ENCODE data around the gene PTK7.

PTK7 gene

GRCh38 chr6:43032326-43032725 is 43.8 kb upstream of the PTK7 start:
- Histone ChIP-seq H4K20me1 (ENCODE audit: low read depth, low read length) (no peaks in the 10 kb centered on the region), H3K79me2 (ENCODE audit: insufficient read depth, low read length) (no peaks in the 10 kb centered on the region)
- no peak for TF ChIP-seq EZH2phosphoT487 (conservative IDR thresholded peaks at IDR 0.05; ENCODE audit: low read length)

GRCh38 chr6:43033496-43034189 is 42.5 kb upstream of the PTK7 start:
- H3K4me3 ChIP-seq (ENCODE audit: insufficient read depth, low read length, poor library complexity, severe bottlenecking), result no peak overlapping the region

More at GRCh38 chr6:43032326-43032725, 43.8 kb upstream of the PTK7 start:
- Histone ChIP-seq H3K36me3 (ENCODE audit: low read length) (peaks cover 21% of the 10 kb centered on the region), H3K4me2 (ENCODE audit: low read depth, low read length, poor library complexity, severe bottlenecking) (no peak overlapping the region), H3F3A (ENCODE audit: insufficient read depth) (peaks cover 6% of the 10 kb centered on the region; the same call in 1 of the 2 replicates), H3K9ac (ENCODE audit: low read length) (no peak overlapping the region), H2AFZ (ENCODE audit: low read depth, low read length, severe bottlenecking) (no peak overlapping the region), H3K9me3 (ENCODE audit: insufficient read depth, low read length) (no peaks in the 10 kb centered on the region), H3K4me3 (ENCODE audit: insufficient read depth, low read length, poor library complexity, severe bottlenecking) (no peak overlapping the region), H3K9me2 (replicated peaks; ENCODE audit: insufficient read depth, low read length) (no peaks in the 10 kb centered on the region), H3K27me3 (ENCODE audit: low read length) (no peaks in the 10 kb centered on the region), H3K27ac (ENCODE audit: low read depth, low read length) (no peak overlapping the region)

GRCh38 chr6:43034190-43034525 is 42.0 kb upstream of the PTK7 start:
- Histone ChIP-seq H3K4me2 (ENCODE audit: low read depth, low read length, poor library complexity, severe bottlenecking) (no peak overlapping the region), H3K9ac (ENCODE audit: low read length) (no peak overlapping the region), H3K79me2 (ENCODE audit: insufficient read depth, low read length) (no peaks in the 10 kb centered on the region), H3K27ac (ENCODE audit: low read depth, low read length) (no peak overlapping the region), H3K36me3 (ENCODE audit: low read length) (peaks cover 11% of the 10 kb centered on the region), H3F3A (ENCODE audit: insufficient read depth) (peaks cover 6% of the 10 kb centered on the region; the same call in 1 of the 2 replicates), H2AFZ (ENCODE audit: low read depth, low read length, severe bottlenecking) (no peak overlapping the region), H3K4me3 (ENCODE audit: insufficient read depth, low read length, poor library complexity, severe bottlenecking) (no peak overlapping the region), H4K20me1 (ENCODE audit: low read depth, low read length) (no peaks in the 10 kb centered on the region), H3K9me2 (replicated peaks; ENCODE audit: insufficient read depth, low read length) (no peaks in the 10 kb centered on the region), H3K27me3 (ENCODE audit: low read length) (no peaks in the 10 kb centered on the region), H3K9me3 (ENCODE audit: insufficient read depth, low read length) (no peaks in the 10 kb centered on the region)
- no peak for TF ChIP-seq EZH2phosphoT487 (conservative IDR thresholded peaks at IDR 0.05; ENCODE audit: low read length)
- no peak for TF ChIP-seq CTCF (IDR thresholded peaks at IDR 0.05; ENCODE audit: insufficient read depth, low read length, poor library complexity, severe bottlenecking)

More at GRCh38 chr6:43033496-43034189, 42.5 kb upstream of the PTK7 start:
- Histone ChIP-seq H3K9ac (ENCODE audit: low read length) (no peak overlapping the region), H3K27ac (ENCODE audit: low read depth, low read length) (no peak overlapping the region), H3K9me3 (ENCODE audit: insufficient read depth, low read length) (no peaks in the 10 kb centered on the region), H2AFZ (ENCODE audit: low read depth, low read length, severe bottlenecking) (no peak overlapping the region), H3K27me3 (ENCODE audit: low read length) (no peaks in the 10 kb centered on the region), H3K36me3 (ENCODE audit: low read length) (peaks cover 16% of the 10 kb centered on the region), H3F3A (ENCODE audit: insufficient read depth) (peaks cover 6% of the 10 kb centered on the region; the same call in 1 of the 2 replicates), H3K79me2 (ENCODE audit: insufficient read depth, low read length) (no peaks in the 10 kb centered on the region), H3K4me2 (ENCODE audit: low read depth, low read length, poor library complexity, severe bottlenecking) (no peak overlapping the region), H4K20me1 (ENCODE audit: low read depth, low read length) (no peaks in the 10 kb centered on the region), H3K9me2 (replicated peaks; ENCODE audit: insufficient read depth, low read length) (no peaks in the 10 kb centered on the region)
- TF ChIP-seq CTCF (IDR thresholded peaks at IDR 0.05; ENCODE audit: insufficient read depth, low read length, poor library complexity, severe bottlenecking) (no peak), EZH2phosphoT487 (conservative IDR thresholded peaks at IDR 0.05; ENCODE audit: low read length) (no peak)

GRCh38 chr6:43035495-43036194 is 40.5 kb upstream of the PTK7 start:
- H2AFZ ChIP-seq (ENCODE audit: low read depth, low read length, severe bottlenecking), result no peak overlapping the region
- no peak overlapping the region for H3K4me3 ChIP-seq (ENCODE audit: insufficient read depth, low read length, poor library complexity, severe bottlenecking)
- H3K36me3 ChIP-seq (ENCODE audit: low read length), result peaks cover 4% of the 10 kb centered on the region; the same call in 1 of the 2 replicates
- H3K27me3 ChIP-seq (ENCODE audit: low read length), result no peaks in the 10 kb centered on the region
- H4K20me1 ChIP-seq (ENCODE audit: low read depth, low read length), result no peaks in the 10 kb centered on the region
- H3F3A ChIP-seq (ENCODE audit: insufficient read depth), result peaks cover 6% of the 10 kb centered on the region; the same call in 1 of the 2 replicates
- no peak overlapping the region for H3K9ac ChIP-seq (ENCODE audit: low read length)
- H3K4me2 ChIP-seq (ENCODE audit: low read depth, low read length, poor library complexity, severe bottlenecking), result no peak overlapping the region
- H3K27ac ChIP-seq (ENCODE audit: low read depth, low read length), result no peak overlapping the region
- no peaks in the 10 kb centered on the region for H3K9me2 ChIP-seq (replicated peaks; ENCODE audit: insufficient read depth, low read length)
- no peak for TF ChIP-seq EZH2phosphoT487 (conservative IDR thresholded peaks at IDR 0.05; ENCODE audit: low read length)
- no peaks in the 10 kb centered on the region for H3K9me3 ChIP-seq (ENCODE audit: insufficient read depth, low read length)
- no peaks in the 10 kb centered on the region for H3K79me2 ChIP-seq (ENCODE audit: insufficient read depth, low read length)

All from SU-DHL-6 (cell line).